ENCODE data around the gene LY86.

DNA sequence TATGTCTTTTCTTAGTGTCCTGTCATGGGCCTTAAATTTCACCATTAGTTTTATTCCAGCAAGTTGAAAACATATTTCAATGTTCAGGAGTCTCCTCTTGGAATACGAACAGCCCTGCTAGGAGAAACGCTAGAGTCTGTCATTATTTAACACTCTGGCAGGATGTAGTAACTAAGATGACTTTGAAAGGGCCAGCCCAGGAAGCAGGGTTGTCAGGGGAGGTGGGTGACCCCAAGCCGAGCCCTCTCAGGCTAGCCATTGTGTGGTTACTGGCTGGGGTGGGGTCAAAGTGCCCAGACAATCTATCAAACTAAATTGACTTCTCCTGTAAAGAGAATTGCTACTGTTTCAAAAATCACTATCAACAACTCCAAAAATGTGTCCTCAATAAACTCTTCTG lies 67.8 kb downstream of the LY86 start:
- TF ChIP-seq POLR2A (IDR thresholded peaks at IDR 0.05) (no peak), POLR2AphosphoS5 (IDR thresholded peaks at IDR 0.05) (no peak), EP300 (IDR thresholded peaks at IDR 0.05) (no peak)
- TF ChIP-seq, protein P1, sequence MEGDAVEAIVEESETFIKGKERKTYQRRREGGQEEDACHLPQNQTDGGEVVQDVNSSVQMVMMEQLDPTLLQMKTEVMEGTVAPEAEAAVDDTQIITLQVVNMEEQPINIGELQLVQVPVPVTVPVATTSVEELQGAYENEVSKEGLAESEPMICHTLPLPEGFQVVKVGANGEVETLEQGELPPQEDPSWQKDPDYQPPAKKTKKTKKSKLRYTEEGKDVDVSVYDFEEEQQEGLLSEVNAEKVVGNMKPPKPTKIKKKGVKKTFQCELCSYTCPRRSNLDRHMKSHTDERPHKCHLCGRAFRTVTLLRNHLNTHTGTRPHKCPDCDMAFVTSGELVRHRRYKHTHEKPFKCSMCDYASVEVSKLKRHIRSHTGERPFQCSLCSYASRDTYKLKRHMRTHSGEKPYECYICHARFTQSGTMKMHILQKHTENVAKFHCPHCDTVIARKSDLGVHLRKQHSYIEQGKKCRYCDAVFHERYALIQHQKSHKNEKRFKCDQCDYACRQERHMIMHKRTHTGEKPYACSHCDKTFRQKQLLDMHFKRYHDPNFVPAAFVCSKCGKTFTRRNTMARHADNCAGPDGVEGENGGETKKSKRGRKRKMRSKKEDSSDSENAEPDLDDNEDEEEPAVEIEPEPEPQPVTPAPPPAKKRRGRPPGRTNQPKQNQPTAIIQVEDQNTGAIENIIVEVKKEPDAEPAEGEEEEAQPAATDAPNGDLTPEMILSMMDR (IDR thresholded peaks at IDR 0.05): no peak
